Fibroblast of the conjunctiva (primary cell): ENCODE data around the gene DPCD.
"Not testable (repeated sequence)": the region's sequence is repeated elsewhere in the genome, so short reads cannot be mapped to it uniquely, and the experiment has no call there.

Experiments
- DNase-seq: peaks from one replicate; pipeline ENCODE4 v3.0.0-alpha.2; 2010; ENCODE audit warnings: low read depth

The DPCD gene

GRCh38 chr10:101619983-101620382, 31.9 kb downstream of the DPCD start:
- DNase-seq, result no peak

GRCh38 chr10:101623528-101623927, 35.4 kb downstream of the DPCD start:
- no peak for DNase-seq

GRCh38 chr10:101624526-101625102, 36.5 kb downstream of the DPCD start:
- no peak for DNase-seq

GRCh38 chr10:101625821-101626412, 37.8 kb downstream of the DPCD start:
- no peak for DNase-seq

- no peak for DNase-seq
These were observed 41.9 kb downstream of the DPCD start for GRCh38 chr10:101629837-101630632.

- no peak for DNase-seq
These were observed 42.5 kb downstream of the DPCD start for GRCh38 chr10:101630633-101630920.

- DNase-seq, result no peak
These were observed 43.8 kb downstream of the DPCD start for GRCh38 chr10:101631821-101632475.

GRCh38 chr10:101633510-101633909, 45.4 kb downstream of the DPCD start:
- not testable (repeated sequence) for DNase-seq

- no peak for DNase-seq
These were observed 51.2 kb downstream of the DPCD start for GRCh38 chr10:101639141-101639900.

- no peak for DNase-seq
These were observed 55.4 kb downstream of the DPCD start for GRCh38 chr10:101643546-101643945.

GRCh38 chr10:101644002-101644401, 55.9 kb downstream of the DPCD start:
- no peak for DNase-seq

- no peak for DNase-seq
These were observed 57.5 kb downstream of the DPCD start for GRCh38 chr10:101645659-101646058.

GRCh38 chr10:101646364-101646763, 58.2 kb downstream of the DPCD start:
- no peak for DNase-seq

- DNase-seq, result no peak
These were observed 59.1 kb downstream of the DPCD start for GRCh38 chr10:101647255-101647654.

- no peak for DNase-seq
These were observed 61.5 kb downstream of the DPCD start for GRCh38 chr10:101649525-101650085.

- DNase-seq, result no peak
These were observed 62.7 kb downstream of the DPCD start for GRCh38 chr10:101650863-101651262.

GRCh38 chr10:101651336-101651735, 63.2 kb downstream of the DPCD start:
- no peak for DNase-seq

- DNase-seq, result no peak
These were observed 65.4 kb downstream of the DPCD start for GRCh38 chr10:101653536-101653935.

GRCh38 chr10:101655570-101655969, 67.4 kb downstream of the DPCD start:
- DNase-seq, result no peak

GRCh38 chr10:101656890-101657289, 68.8 kb downstream of the DPCD start:
- DNase-seq, result no peak

GRCh38 chr10:101658975-101659374, 70.9 kb downstream of the DPCD start:
- no peak for DNase-seq
